GM13976 (cell line): ENCODE data around the gene PTP4A2.
A peak's percentile ranks its signal among the peaks of the same experiment; 100 is the strongest.

ENCODE experiments used
- DNase-seq: peaks from one replicate; pipeline ENCODE4 v3.0.0; 2012; ENCODE audit warnings: low spot score
- CTCF ChIP-seq: IDR thresholded peaks from 2 replicates; pipeline ENCODE4 v1.5.1; 2012; ENCODE audit warnings: borderline replicate concordance, mild to moderate bottlenecking; ENCODE audit not compliant: insufficient read depth; ENCODE audit errors: extremely low read depth, missing control alignments, control extremely low read depth
- in situ Hi-C: fragments of 300-500 bp; cut with MboI; formaldehyde crosslinking; loops from one replicate; pipeline ENCODE4 v1.12.0; 2022; ENCODE audit warnings: low sequenced_read_pairs, mixed read lengths, inconsistent platforms; ENCODE audit not compliant: unreplicated experiment

The PTP4A2 gene

DNA sequence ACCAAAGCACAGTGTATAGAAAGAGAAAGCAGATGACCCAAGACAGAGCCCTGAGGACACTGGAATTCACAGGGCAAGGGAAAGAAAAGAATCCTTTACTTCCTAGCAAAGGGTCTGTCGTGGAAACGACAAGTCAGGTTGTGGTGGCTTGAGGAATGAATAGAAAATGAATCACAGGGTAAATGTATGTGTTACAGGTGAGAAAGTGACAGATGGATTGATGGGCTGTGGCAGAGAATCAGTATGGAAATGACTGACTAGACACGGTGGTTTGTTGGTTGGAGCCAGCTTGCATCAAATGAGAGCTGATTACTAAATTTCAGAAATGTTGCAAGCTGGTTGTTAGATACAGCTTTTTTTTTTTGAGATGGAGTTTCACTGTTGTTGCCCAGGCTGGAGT lies 46.9 kb downstream of the PTP4A2 start:
- peak; percentile 41 for DNase-seq
- TF ChIP-seq CTCF: no peak
- in situ Hi-C loops: no loop called here

- DNase-seq: no peak
- in situ Hi-C loops: no loop called here
- no peak for TF ChIP-seq CTCF
These were observed 49.9 kb downstream of the PTP4A2 start for GRCh38 chr1:31888291-31888690.

- DNase-seq: no peak
- in situ Hi-C loops: no loop called here
- no peak for TF ChIP-seq CTCF
These were observed 51.3 kb downstream of the PTP4A2 start for GRCh38 chr1:31886866-31887265.

DNA sequence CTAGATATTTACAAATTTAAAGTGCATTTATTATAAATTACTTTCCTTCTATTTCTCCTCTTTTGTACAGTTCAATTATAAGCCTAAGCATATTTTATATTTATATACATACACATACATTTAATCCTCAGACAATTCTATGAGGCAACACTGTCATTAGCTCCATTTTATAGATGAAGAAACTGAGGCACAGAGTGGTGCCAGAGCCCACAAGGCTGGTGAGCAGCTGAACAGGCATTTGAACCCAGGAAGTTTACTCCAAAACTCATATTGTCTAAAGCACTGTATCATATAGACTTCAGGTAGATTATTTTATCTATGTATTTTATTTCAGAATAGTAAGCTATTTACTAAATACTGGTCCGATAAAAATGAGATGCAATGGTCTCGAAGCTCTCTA lies 52.3 kb downstream of the PTP4A2 start:
- in situ Hi-C loops: no loop called here
- no peak for TF ChIP-seq CTCF
- DNase-seq: no peak

- in situ Hi-C loops: no loop called here
- TF ChIP-seq CTCF: no peak
- DNase-seq: no peak
These were observed 54.7 kb downstream of the PTP4A2 start for GRCh38 chr1:31883357-31883942.

GRCh38 chr1:31881688-31882000 lies 56.5 kb downstream of the PTP4A2 start:
- in situ Hi-C loops: no loop called here
- DNase-seq: no peak
- TF ChIP-seq CTCF: no peak
